Activated CD4-positive, alpha-beta memory T cell treated with anti-CD3 and anti-CD28 coated beads, Interleukin-2, amount 10 ng/mL, durations not matched to agents 7 days and 5 days (primary cell): ENCODE results near the gene LAMB2. TPM values are rescaled to one million over a fixed set of nuclear protein-coding genes. Genes with fewer than 3 reads are reported as not detected.
A peak's percentile ranks its signal among the peaks of the same experiment; 100 is the strongest.

Source experiments
- CTCF ChIA-PET: fragments of 350-600 bp; sonication (Branson Sonifier 250); formaldehyde crosslinking; loops from one replicate; lab custom pipeline; 2021; ENCODE audit warnings: antibody characterized with exemption, inconsistent platforms; lab: Charles Lee
- POLR2A ChIA-PET: fragments of 350-600 bp; sonication (Branson Sonifier 250); formaldehyde crosslinking; loops from one replicate; lab custom pipeline; 2021; ENCODE audit warnings: antibody characterized with exemption; lab: Charles Lee
- DNase-seq: peaks from one replicate; pipeline ENCODE4 v3.0.0-alpha.2; 2020
- H3K27ac Mint-ChIP-seq: one replicate; pipeline ENCODE4 v1.8.0; 2021; ENCODE audit warnings: mild to moderate bottlenecking, mixed read lengths
- H3K27me3 Mint-ChIP-seq: one replicate; pipeline ENCODE4 v1.8.0; 2021; ENCODE audit warnings: mixed read lengths
- H3K36me3 Mint-ChIP-seq: one replicate; pipeline ENCODE4 v1.8.0; 2021; ENCODE audit warnings: low read depth, mixed read lengths
- H3K4me1 Mint-ChIP-seq: one replicate; pipeline ENCODE4 v1.8.0; 2021; ENCODE audit warnings: mixed read lengths
- H3K4me3 Mint-ChIP-seq: one replicate; pipeline ENCODE4 v1.8.0; 2021; ENCODE audit warnings: mild to moderate bottlenecking, mixed read lengths
- H3K9me3 Mint-ChIP-seq: one replicate; pipeline ENCODE4 v1.8.0; 2021; ENCODE audit warnings: mixed read lengths
- total RNA-seq, 2 experiments: library from RNA; stranded (reverse); gene quantifications; one replicate each; pipeline ENCODE4 v1.2.3, GENCODE V29; 2021

The LAMB2 gene
- total RNA-seq, 2 experiments from 2014 or later = not detected

DNA sequence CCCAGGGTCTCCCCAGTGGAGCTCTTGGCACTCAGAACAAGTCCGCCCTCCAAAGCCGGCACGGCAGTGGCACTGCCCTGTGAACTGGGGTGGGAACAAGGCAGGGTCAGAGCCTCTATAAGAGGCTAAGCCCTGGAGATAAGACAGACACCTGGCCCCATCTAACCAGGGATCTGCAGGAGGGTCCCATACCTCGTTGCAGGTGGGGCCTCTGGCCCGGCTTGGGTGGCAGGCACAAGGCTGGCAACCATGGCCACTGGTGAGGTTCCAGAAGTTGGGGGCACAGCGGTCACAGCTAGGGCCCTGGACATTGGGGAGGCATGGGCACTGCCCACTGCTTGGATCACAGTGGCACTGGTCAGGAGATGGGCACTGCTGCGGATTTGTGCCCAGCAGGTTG, 8.6 kb downstream of the LAMB2 start:
- Mint-ChIP-seq H3K4me1 (peaks cover 19% of the 10 kb centered on the region), H3K4me3 (no peak overlapping the region), H3K36me3 (peaks cover 5% of the 10 kb centered on the region), H3K27me3 (no peaks in the 10 kb centered on the region), H3K27ac (no peak overlapping the region), H3K9me3 (no peaks in the 10 kb centered on the region)
- CTCF ChIA-PET = interaction anchor here (1.6 kb wide), 1 partner anchor 31 kb away, joined by 3 read pairs; the partner anchor contains the start of gene QRICH1
- POLR2A ChIA-PET = no interaction called here
- no peak for DNase-seq

DNA sequence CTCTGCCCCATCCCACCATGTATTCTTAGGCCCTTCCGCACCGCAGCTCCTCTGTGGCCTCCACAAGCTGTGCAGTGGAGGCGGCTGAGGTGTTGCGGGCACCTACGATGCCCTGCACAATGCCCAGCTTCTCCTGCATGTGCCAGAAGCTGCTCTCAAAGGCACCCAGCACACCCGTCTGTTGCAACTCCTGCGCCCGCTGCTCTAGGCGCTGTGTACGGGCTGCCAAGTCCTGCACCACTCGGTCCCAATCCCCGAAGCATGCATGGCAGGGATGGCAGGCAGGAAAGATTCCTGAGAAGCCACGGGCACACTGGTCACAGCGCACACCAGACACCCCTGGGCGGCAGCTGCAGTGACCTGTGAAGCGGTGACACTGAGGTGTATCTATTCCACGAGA, 9.2 kb downstream of the LAMB2 start:
- peaks cover 10% of the 10 kb centered on the region for H3K36me3 Mint-ChIP-seq
- ChIA-PET CTCF (no interaction called here), POLR2A (no interaction called here)
- H3K4me1 Mint-ChIP-seq = peaks cover 22% of the 10 kb centered on the region
- H3K27me3 Mint-ChIP-seq = no peaks in the 10 kb centered on the region
- H3K9me3 Mint-ChIP-seq = no peaks in the 10 kb centered on the region
- no peak overlapping the region for H3K27ac Mint-ChIP-seq
- no peak overlapping the region for H3K4me3 Mint-ChIP-seq
- no peak for DNase-seq

DNA sequence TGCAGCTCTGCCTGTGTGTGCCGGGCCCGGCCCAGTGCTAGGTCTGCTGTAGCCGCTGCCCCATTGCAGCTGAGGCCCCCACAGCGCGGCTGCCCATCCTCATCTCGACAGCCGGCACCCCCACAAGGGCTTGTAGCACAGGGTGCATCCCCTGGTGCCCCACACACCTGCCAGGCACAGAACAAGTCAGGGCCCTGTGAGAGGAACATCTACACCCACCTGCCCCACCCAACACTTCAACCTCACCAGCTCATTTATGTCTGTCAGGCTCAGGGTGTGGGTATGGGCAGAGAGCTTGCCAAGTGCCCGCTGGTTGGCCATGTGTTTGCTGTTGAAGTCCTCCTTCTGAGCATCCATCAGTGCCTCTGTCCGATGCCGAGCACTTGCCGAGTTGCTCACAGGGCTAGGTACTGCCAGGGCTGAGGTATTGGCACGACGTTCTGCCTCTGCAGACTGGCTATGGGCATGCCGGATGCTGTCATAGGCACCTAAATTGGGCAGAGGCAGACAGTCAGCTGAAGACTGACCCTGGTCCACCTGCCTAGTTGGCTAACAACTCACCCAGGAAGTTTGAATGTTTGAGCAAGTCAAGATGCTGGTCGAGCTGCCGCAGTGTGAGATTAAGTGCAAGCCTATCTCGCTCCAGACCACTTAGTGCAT, 9.8 kb downstream of the LAMB2 start:
- no peak overlapping the region for H3K27ac Mint-ChIP-seq
- no peaks in the 10 kb centered on the region for H3K9me3 Mint-ChIP-seq
- no peak overlapping the region for H3K4me3 Mint-ChIP-seq
- H3K4me1 Mint-ChIP-seq = peaks cover 22% of the 10 kb centered on the region
- peaks cover 11% of the 10 kb centered on the region for H3K36me3 Mint-ChIP-seq
- DNase-seq = no peak
- CTCF ChIA-PET = no interaction called here
- no peaks in the 10 kb centered on the region for H3K27me3 Mint-ChIP-seq
- POLR2A ChIA-PET = interaction anchor here (4.4 kb wide), 1 partner anchor 29 kb away, joined by 75 read pairs; the partner anchor contains the start of gene QRICH1

DNA sequence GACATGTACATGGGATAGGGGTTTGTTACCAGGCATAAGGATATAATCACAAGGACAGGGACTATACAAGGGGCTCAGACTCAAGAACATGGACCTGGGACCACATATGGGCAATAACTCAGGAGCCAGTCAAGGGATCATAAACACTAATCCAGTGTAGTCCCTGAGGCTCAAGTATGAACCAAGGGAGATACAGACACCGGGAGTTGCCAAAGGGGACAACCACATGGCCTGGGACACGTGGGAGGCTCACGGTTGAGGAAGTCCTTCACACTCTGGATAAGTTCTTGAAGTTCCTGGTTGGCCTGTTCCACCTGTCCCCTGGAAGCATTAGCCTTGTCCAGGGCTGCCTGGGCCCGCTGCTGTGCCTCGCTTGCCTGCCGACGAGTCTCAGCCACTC, 10.4 kb downstream of the LAMB2 start:
- ChIA-PET POLR2A (interaction anchor here (4.4 kb wide), 1 partner anchor 28 kb away, joined by 75 read pairs; the partner anchor contains the start of gene QRICH1), CTCF (no interaction called here)
- Mint-ChIP-seq H3K27ac (peak overlapping the region; percentile 90), H3K9me3 (no peaks in the 10 kb centered on the region), H3K27me3 (no peaks in the 10 kb centered on the region), H3K36me3 (peaks cover 16% of the 10 kb centered on the region), H3K4me3 (no peak overlapping the region), H3K4me1 (peaks cover 24% of the 10 kb centered on the region)
- no peak for DNase-seq

DNA sequence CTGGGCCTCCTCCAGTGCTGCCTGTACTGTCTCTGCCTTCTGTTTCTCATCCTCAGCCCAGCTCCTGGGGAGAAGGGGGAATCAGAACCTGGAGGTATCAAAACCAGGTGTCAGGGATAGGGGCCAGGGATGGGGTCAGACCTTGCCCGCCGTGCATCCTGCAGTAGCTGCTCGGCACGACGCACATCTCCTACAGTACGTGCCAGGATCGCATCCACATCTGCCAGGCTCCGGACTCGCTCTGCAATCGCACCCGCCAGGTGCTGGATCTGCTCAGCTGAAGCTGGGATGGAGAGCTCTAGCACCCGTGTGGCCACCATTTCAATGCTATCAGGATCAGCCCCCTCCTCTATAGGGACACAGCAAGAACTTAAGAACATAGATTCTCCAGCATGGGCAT, 10.8 kb downstream of the LAMB2 start:
- POLR2A ChIA-PET = interaction anchor here (0.6 to 4.4 kb wide), 7 partner anchors 10 to 350 kb away, joined by 3 to 75 read pairs (median 6); partner anchors contain the start of genes KLHDC8B, QARS1 and QRICH1
- CTCF ChIA-PET = no interaction called here

DNA sequence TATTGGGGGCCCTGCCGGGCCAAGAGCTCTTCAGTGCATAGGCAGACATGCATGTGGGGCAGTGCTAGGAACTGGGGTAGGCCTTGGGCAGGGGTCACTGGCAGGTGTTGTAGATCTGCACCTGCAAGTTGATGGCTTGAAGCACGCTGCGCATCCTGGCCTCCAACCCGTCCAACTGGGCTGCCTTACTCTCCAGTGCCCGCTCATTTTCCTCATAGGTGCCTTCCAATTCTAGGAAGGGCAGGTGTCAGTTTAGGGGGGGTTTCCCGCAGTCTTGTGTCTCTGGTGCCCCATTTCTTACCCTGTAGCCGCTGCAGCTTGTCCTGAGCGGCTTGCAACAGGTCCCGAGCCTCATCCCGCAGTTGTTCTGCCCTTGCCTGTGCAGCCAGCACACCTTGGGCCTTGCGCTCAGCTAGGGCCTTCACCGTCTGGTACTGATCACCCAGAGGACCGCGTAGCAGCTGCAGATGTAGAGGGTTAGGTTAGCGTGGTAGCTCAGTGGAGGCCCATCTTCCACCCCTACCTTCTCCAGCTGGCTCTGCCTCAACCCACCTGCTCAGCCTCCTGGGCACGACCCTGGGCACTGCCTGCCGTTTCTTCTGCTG, 11.6 kb downstream of the LAMB2 start:
- DNase-seq = no peak
- CTCF ChIA-PET = interaction anchor here (0.7 to 2.5 kb wide), 8 partner anchors 10 to 219 kb away, joined by 3 to 15 read pairs (median 6); partner anchors contain the start of genes KLHDC8B, NDUFAF3 and QRICH1

More for the DNA sequence above, 10.8 kb downstream of the LAMB2 start:
- Mint-ChIP-seq H3K27me3 (no peaks in the 10 kb centered on the region), H3K36me3 (peaks cover 19% of the 10 kb centered on the region), H3K9me3 (no peaks in the 10 kb centered on the region), H3K4me3 (no peak overlapping the region), H3K4me1 (peaks cover 24% of the 10 kb centered on the region), H3K27ac (peak overlapping the region; percentile 90)
- no peak for DNase-seq

DNA sequence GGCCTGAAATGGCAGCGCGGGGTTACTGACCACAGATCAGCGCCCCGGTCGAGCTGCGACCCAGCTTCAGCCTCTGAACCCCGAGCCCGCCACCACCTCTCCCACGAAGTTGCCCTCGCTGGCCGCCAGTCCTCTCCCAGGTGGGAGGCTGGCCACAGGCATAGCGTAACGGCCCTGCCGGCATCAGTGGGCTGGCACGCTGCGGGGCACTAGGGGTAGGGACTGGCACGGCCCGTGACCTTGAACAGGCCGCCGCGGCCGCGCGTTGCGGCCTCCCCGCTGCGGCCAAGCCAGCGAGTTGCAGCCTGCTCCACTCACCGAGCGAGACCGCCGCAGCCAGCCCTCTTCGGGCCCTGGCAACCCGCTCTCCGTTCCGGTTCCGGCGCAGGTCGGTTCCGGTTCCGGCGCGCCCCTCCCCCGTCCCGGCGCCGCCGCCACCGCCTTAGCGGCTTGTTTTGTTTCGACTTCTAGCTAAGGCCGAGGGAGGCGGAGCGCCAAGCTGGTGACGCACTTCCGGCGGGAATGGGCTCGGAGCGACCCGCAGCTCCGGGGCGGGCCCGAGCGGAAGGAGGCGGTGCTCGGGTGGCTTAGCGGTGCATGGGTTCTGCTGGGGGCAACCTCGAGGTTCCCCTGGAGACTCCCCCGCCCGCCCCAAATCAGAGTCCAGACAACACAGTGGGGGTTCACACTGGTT, 12.3 kb downstream of the LAMB2 start, which contains the start of gene USP19:
Gene USP19 (minus strand): TSS at position 386 of the 694 bp plus-strand sequence. CDS start 1,678 bp downstream, outside the sequence.
- CTCF ChIA-PET = interaction anchor here (0.7 to 2.5 kb wide), 9 partner anchors 9 to 220 kb away, joined by 3 to 15 read pairs (median 5); partner anchors contain the start of genes IMPDH2, KLHDC8B, NDUFAF3 and QRICH1
- POLR2A ChIA-PET = interaction anchor here (0.7 to 4.4 kb wide), 21 partner anchors 9 to 1295 kb away, joined by 3 to 75 read pairs (median 4); partner anchors contain the start of genes DAG1, IMPDH2, KLHDC8B and NDUFAF3
- peaks cover 24% of the 10 kb centered on the region for H3K4me1 Mint-ChIP-seq
- H3K4me3 Mint-ChIP-seq = peak within 1 kb of the TSS; percentile 83
- DNase-seq = peak; percentile 95
- H3K27ac Mint-ChIP-seq = peak within 1 kb of the TSS; percentile 90
- H3K27me3 Mint-ChIP-seq = no peaks in the 10 kb centered on the region
- H3K36me3 Mint-ChIP-seq = peaks cover 31% of the 10 kb centered on the region
- H3K9me3 Mint-ChIP-seq = no peaks in the 10 kb centered on the region

More for the DNA sequence above, 11.6 kb downstream of the LAMB2 start:
- H3K27me3 Mint-ChIP-seq = no peaks in the 10 kb centered on the region
- H3K36me3 Mint-ChIP-seq = peaks cover 25% of the 10 kb centered on the region
- no peaks in the 10 kb centered on the region for H3K9me3 Mint-ChIP-seq
- peak overlapping the region; percentile 83 for H3K4me3 Mint-ChIP-seq
- H3K27ac Mint-ChIP-seq = peak overlapping the region; percentile 90
- peaks cover 24% of the 10 kb centered on the region for H3K4me1 Mint-ChIP-seq
- POLR2A ChIA-PET = interaction anchor here (0.6 to 4.4 kb wide), 21 partner anchors 9 to 1296 kb away, joined by 3 to 75 read pairs (median 3); partner anchors contain the start of genes DAG1, IMPDH2, KLHDC8B and NDUFAF3

DNA sequence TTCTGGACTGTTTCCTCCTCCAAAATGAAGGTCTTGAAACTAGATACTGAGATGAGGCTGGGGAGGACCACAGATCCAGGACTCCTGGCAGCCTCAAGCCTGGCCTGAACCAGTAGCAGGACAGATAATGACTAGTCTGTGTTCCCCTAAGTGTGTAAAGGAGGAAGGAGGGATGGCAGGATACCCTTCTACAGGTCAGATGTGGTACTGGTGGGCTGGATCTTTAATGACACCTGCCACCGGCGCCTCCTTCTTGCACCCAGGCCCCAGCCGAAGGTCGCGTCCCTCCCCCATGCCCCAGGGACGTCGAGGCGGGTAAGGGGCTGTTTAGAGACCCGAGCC, 12.8 kb downstream of the LAMB2 start:
- H3K4me3 Mint-ChIP-seq = peak overlapping the region; percentile 83
- no peak for DNase-seq
- H3K9me3 Mint-ChIP-seq = no peaks in the 10 kb centered on the region
- POLR2A ChIA-PET = interaction anchor here (1.0 to 4.4 kb wide), 9 partner anchors 10 to 296 kb away, joined by 3 to 75 read pairs (median 8); partner anchors contain the start of genes NDUFAF3, QARS1 and QRICH1
- CTCF ChIA-PET = interaction anchor here (1.0 to 2.5 kb wide), 5 partner anchors 26 to 220 kb away, joined by 3 to 15 read pairs (median 6); partner anchors contain the start of genes IMPDH2, NDUFAF3 and QRICH1
- peak overlapping the region; percentile 90 for H3K27ac Mint-ChIP-seq
- no peaks in the 10 kb centered on the region for H3K27me3 Mint-ChIP-seq
- H3K36me3 Mint-ChIP-seq = peaks cover 36% of the 10 kb centered on the region
- H3K4me1 Mint-ChIP-seq = peaks cover 24% of the 10 kb centered on the region

DNA sequence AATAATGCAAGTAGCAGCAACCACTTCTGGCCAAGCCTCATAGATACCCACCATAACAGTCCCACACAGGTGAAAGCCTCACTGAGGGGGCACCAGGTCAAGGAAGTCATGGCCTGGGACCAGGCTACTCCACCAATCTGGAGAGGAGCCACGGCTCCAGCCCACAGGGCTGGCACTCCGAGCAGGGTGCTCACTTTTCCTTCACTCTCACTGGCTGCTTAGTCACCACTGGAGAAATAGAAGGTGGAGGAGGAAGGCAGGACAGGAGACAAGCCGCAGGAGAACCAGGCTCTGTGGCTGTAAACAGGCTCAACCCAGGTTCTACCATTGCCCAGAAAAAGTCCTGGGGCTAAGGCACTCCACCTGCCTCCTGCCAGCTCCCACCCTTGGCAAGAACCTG, 13.4 kb downstream of the LAMB2 start:
- H3K4me3 Mint-ChIP-seq = peak overlapping the region; percentile 83
- H3K36me3 Mint-ChIP-seq = peaks cover 37% of the 10 kb centered on the region
- H3K4me1 Mint-ChIP-seq = peaks cover 24% of the 10 kb centered on the region
- peak overlapping the region; percentile 90 for H3K27ac Mint-ChIP-seq
- POLR2A ChIA-PET = interaction anchor here (1.5 to 4.4 kb wide), 5 partner anchors 15 to 297 kb away, joined by 3 to 75 read pairs (median 11); partner anchors contain the start of genes NDUFAF3, QARS1 and QRICH1
- CTCF ChIA-PET = interaction anchor here (0.8 to 2.5 kb wide), 4 partner anchors 25 to 132 kb away, joined by 3 to 15 read pairs (median 6); partner anchors contain the start of genes IMPDH2 and NDUFAF3
- H3K9me3 Mint-ChIP-seq = no peaks in the 10 kb centered on the region
- no peaks in the 10 kb centered on the region for H3K27me3 Mint-ChIP-seq
- no peak for DNase-seq

DNA sequence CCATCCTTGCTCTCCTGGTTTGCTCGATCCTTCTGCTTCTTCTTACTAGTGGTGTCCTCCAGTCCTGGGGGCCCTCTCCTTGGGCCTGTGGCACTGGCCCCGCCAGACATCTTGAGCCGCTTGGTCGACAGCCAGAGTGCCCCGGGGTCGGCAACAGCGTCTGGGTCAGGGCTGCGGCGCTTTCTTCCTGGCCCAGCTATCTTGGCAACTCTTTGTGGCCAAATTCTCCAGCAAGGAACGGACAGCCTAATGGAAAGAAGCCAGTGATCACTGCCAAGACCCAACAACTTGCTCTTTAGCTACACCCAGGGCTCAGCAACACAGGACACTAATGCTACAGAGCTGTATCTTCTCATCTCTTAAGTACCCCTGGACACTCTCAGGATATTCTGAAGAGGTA, 13.8 kb downstream of the LAMB2 start:
- DNase-seq = no peak
- H3K9me3 Mint-ChIP-seq = no peaks in the 10 kb centered on the region
- POLR2A ChIA-PET = interaction anchor here (2.7 to 4.4 kb wide), 2 partner anchors 15 to 25 kb away, joined by 27 to 75 read pairs; partner anchors contain the start of genes QARS1 and QRICH1
- peak overlapping the region; percentile 83 for H3K4me3 Mint-ChIP-seq
- no peak overlapping the region for H3K27ac Mint-ChIP-seq
- CTCF ChIA-PET = interaction anchor here (0.8 to 2.5 kb wide), 3 partner anchors 25 to 131 kb away, joined by 3 to 15 read pairs (median 8); partner anchors contain the start of gene NDUFAF3
- no peaks in the 10 kb centered on the region for H3K27me3 Mint-ChIP-seq
- peaks cover 41% of the 10 kb centered on the region for H3K36me3 Mint-ChIP-seq
- peaks cover 24% of the 10 kb centered on the region for H3K4me1 Mint-ChIP-seq

DNA sequence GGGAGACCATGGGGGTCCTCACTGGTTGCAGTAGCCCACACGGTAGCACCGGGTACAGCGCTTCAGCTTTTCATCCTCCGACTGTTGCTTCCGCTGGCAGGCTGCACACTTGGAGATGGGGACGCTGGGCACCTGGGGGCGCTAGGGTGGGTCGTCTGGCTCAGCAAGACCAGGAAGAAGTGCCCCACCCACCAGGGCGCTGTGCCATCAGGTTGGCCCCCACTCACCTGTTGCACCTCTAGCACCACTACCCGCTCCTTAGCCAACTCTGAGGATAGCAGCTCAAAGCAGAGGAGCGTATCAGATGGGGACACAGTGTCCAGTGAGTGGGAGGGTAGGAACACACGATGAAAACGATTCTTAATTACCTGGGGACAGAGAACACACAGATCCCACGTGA, 20.6 kb downstream of the LAMB2 start:
- CTCF ChIA-PET = no interaction called here
- H3K9me3 Mint-ChIP-seq = no peaks in the 10 kb centered on the region
- no peak for DNase-seq
- H3K27me3 Mint-ChIP-seq = no peaks in the 10 kb centered on the region
- no peak overlapping the region for H3K27ac Mint-ChIP-seq
- H3K4me1 Mint-ChIP-seq = no peaks in the 10 kb centered on the region
- no peak overlapping the region for H3K4me3 Mint-ChIP-seq
- peaks cover 64% of the 10 kb centered on the region for H3K36me3 Mint-ChIP-seq
- POLR2A ChIA-PET = no interaction called here

DNA sequence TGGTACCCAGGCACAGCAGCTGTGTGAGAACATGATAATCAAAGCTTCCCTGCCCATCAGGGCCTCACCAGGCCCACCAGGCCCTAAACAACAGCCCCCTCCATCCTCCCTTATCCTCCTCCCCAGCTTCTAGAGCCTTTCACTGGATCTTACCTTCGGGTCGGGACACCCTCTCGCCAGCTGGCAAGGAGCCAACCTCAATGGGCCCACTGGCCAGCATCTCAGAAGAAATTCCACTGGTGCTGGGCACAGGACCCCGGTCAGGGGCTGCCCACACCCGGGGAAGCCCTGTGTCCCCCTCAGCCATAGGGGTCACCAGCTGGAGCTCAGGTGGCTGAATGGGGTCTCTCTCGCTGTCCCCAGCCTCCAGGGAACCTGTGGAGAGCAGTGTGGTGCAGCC, 21.5 kb downstream of the LAMB2 start:
- H3K27me3 Mint-ChIP-seq = no peaks in the 10 kb centered on the region
- no peak overlapping the region for H3K4me3 Mint-ChIP-seq
- H3K36me3 Mint-ChIP-seq = peaks cover 58% of the 10 kb centered on the region
- no peaks in the 10 kb centered on the region for H3K4me1 Mint-ChIP-seq
- no peak for DNase-seq
- ChIA-PET CTCF (interaction anchor here (1.5 kb wide), 1 partner anchor 9 kb away, joined by 5 read pairs; the partner anchor contains the start of gene USP19), POLR2A (interaction anchor here (1.2 kb wide), 1 partner anchor 17 kb away, joined by 5 read pairs; the partner anchor contains the start of gene QRICH1)
- H3K9me3 Mint-ChIP-seq = no peaks in the 10 kb centered on the region
- H3K27ac Mint-ChIP-seq = no peak overlapping the region
